Measurements from ENCODE around the gene FARP1.

The FARP1 gene

GRCh38 chr13:98285317-98285716, 142.4 kb downstream of the FARP1 start:
- in situ Hi-C loops (cut with MboI; ENCODE audit: low sequenced_read_pairs, unreplicated experiment): no loop called here
- TF ChIP-seq CTCF (IDR thresholded peaks at IDR 0.05; ENCODE audit: borderline replicate concordance, control extremely low read depth, extremely low read depth, insufficient read depth, missing control alignments): no peak
- DNase-seq (ENCODE audit: low spot score): no peak

GRCh38 chr13:98285852-98286594, 143.1 kb downstream of the FARP1 start:
- no peak for DNase-seq (ENCODE audit: low spot score)
- TF ChIP-seq CTCF (IDR thresholded peaks at IDR 0.05; ENCODE audit: borderline replicate concordance, control extremely low read depth, extremely low read depth, insufficient read depth, missing control alignments): no peak
- in situ Hi-C loops (cut with MboI; ENCODE audit: low sequenced_read_pairs, unreplicated experiment): no loop called here

- TF ChIP-seq CTCF (IDR thresholded peaks at IDR 0.05; ENCODE audit: borderline replicate concordance, control extremely low read depth, extremely low read depth, insufficient read depth, missing control alignments): no peak
- in situ Hi-C loops (cut with MboI; ENCODE audit: low sequenced_read_pairs, unreplicated experiment): no loop called here
- no peak for DNase-seq (ENCODE audit: low spot score)
These were observed 143.9 kb downstream of the FARP1 start for GRCh38 chr13:98286799-98287198.

GRCh38 chr13:98288211-98288610, 145.3 kb downstream of the FARP1 start:
- TF ChIP-seq CTCF (IDR thresholded peaks at IDR 0.05; ENCODE audit: borderline replicate concordance, control extremely low read depth, extremely low read depth, insufficient read depth, missing control alignments): no peak
- no peak for DNase-seq (ENCODE audit: low spot score)
- in situ Hi-C loops (cut with MboI; ENCODE audit: low sequenced_read_pairs, unreplicated experiment): no loop called here

- no peak for TF ChIP-seq CTCF (IDR thresholded peaks at IDR 0.05; ENCODE audit: borderline replicate concordance, control extremely low read depth, extremely low read depth, insufficient read depth, missing control alignments)
- DNase-seq (ENCODE audit: low spot score): no peak
- in situ Hi-C loops (cut with MboI; ENCODE audit: low sequenced_read_pairs, unreplicated experiment): no loop called here
These were observed 146.5 kb downstream of the FARP1 start for GRCh38 chr13:98289339-98289945.

GRCh38 chr13:98290261-98290660, 147.4 kb downstream of the FARP1 start:
- no peak for DNase-seq (ENCODE audit: low spot score)
- no peak for TF ChIP-seq CTCF (IDR thresholded peaks at IDR 0.05; ENCODE audit: borderline replicate concordance, control extremely low read depth, extremely low read depth, insufficient read depth, missing control alignments)
- in situ Hi-C loops (cut with MboI; ENCODE audit: low sequenced_read_pairs, unreplicated experiment): no loop called here
